GM19193 (cell line): ENCODE measurements around the gene RFT1.

Source experiments
- POLR2A ChIP-seq: IDR thresholded peaks from 4 replicates; pipeline ENCODE4 v1.6.1; 2011; ENCODE audit not compliant: insufficient read depth, insufficient read length; ENCODE audit errors: extremely low read depth

RFT1 gene

GRCh38 chr3:53092216-53092615, 38.0 kb downstream of the RFT1 start:
- no peak for TF ChIP-seq POLR2A

GRCh38 chr3:53091011-53091410, 39.2 kb downstream of the RFT1 start:
- no peak for TF ChIP-seq POLR2A

GRCh38 chr3:53089511-53089910, 40.7 kb downstream of the RFT1 start:
- TF ChIP-seq POLR2A, result no peak

- TF ChIP-seq POLR2A, result no peak
Measured at GRCh38 chr3:53085476-53085875, 44.8 kb downstream of the RFT1 start.

- TF ChIP-seq POLR2A, result no peak
Measured at GRCh38 chr3:53084310-53085001, 45.8 kb downstream of the RFT1 start.

GRCh38 chr3:53083949-53084309, 46.3 kb downstream of the RFT1 start:
- no peak for TF ChIP-seq POLR2A

GRCh38 chr3:53083521-53083920, 46.7 kb downstream of the RFT1 start:
- TF ChIP-seq POLR2A, result no peak

GRCh38 chr3:53082736-53083135, 47.5 kb downstream of the RFT1 start:
- no peak for TF ChIP-seq POLR2A

- no peak for TF ChIP-seq POLR2A
Measured at GRCh38 chr3:53081318-53081717, 48.9 kb downstream of the RFT1 start.

GRCh38 chr3:53080612-53081205, 49.5 kb downstream of the RFT1 start:
- no peak for TF ChIP-seq POLR2A

GRCh38 chr3:53079791-53080555, 50.3 kb downstream of the RFT1 start:
- TF ChIP-seq POLR2A, result no peak

GRCh38 chr3:53079147-53079546, 51.1 kb downstream of the RFT1 start:
- no peak for TF ChIP-seq POLR2A

GRCh38 chr3:53078656-53079055, 51.6 kb downstream of the RFT1 start:
- TF ChIP-seq POLR2A, result no peak

GRCh38 chr3:53077476-53078220, 52.6 kb downstream of the RFT1 start:
- TF ChIP-seq POLR2A, result no peak

- TF ChIP-seq POLR2A, result no peak
Measured at GRCh38 chr3:53075743-53076140, 54.5 kb downstream of the RFT1 start.
